Activated T-helper 1 cell treated with anti-CD3 and anti-CD28 coated beads, Interleukin-12 subunit alpha, Interleukin-12 subunit beta, Interleukin-2, Interleukin-4 antibody, amounts not matched to agents 30 ng/mL and 10 ng/mL and 1 ng/mL, durations not matched to agents 14 hours and 24 hours and 36 hours (primary cell): ENCODE results near the gene ZNF804B. TPM values are rescaled to one million over a fixed set of nuclear protein-coding genes. Genes with fewer than 3 reads are reported as not detected.

ENCODE experiments used
- DNase-seq: peaks from one replicate; pipeline ENCODE4 v3.0.0; 2021; ENCODE audit warnings: low spot score
- H3K27ac Mint-ChIP-seq: one replicate; pipeline ENCODE4 v1.8.0; 2021; ENCODE audit warnings: mild to moderate bottlenecking, mixed read lengths
- H3K27me3 Mint-ChIP-seq: one replicate; pipeline ENCODE4 v1.8.0; 2022; ENCODE audit warnings: mild to moderate bottlenecking, moderate library complexity, mixed read lengths; ENCODE audit not compliant: insufficient read depth
- H3K36me3 Mint-ChIP-seq: one replicate; pipeline ENCODE4 v1.8.0; 2021; ENCODE audit warnings: low read depth, mixed read lengths
- H3K4me1 Mint-ChIP-seq: one replicate; pipeline ENCODE4 v1.8.0; 2021; ENCODE audit warnings: low read depth, mixed read lengths
- H3K4me3 Mint-ChIP-seq: one replicate; pipeline ENCODE4 v1.8.0; 2021; ENCODE audit warnings: mild to moderate bottlenecking, moderate library complexity, mixed read lengths
- H3K9me3 Mint-ChIP-seq: one replicate; pipeline ENCODE4 v1.8.0; 2021; ENCODE audit warnings: mixed read lengths
- intact Hi-C: fragments of 100-400 bp; cut with micrococcal nuclease; formaldehyde crosslinking; loops from one replicate; pipeline ENCODE4 v1.15.1; 2024
- total RNA-seq: library from RNA; stranded (reverse); gene quantifications from 2 replicates; pipeline ENCODE4 v1.2.3, GENCODE V29; 2022

The ZNF804B gene
- total RNA-seq, 1 donor from 2014 or later = not detected

DNA sequence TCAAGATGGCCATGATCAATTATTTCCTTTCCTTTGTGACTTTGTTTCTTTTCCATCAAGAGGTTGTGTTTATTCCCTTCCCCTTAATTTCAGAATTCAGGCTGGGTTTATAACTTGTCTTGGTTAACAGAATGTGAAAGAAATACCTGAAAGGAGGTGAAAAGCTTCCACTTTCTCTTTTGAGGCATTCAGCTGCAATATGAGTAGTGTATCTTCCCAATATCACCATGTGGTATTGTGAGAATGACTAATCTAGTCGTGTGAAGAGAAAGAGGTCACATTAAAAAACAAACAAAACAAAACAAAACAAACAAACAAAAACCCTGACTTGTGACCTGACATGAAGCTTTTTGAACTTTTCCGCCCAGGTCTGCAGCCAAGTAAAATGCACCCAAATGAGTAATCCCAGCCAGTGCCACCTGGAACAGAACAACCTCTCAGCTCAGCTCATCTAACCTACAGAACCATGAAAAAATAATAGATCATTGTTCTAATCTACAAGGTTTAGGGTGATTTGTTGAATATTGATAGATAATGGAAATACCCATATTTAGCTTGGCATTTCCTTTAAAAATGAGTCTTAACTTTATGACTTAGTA is 106.9 kb downstream of the ZNF804B start:
- no peak overlapping the region for H3K27ac Mint-ChIP-seq
- DNase-seq = no peak
- intact Hi-C loops = no loop called here
- no peaks in the 10 kb centered on the region for H3K9me3 Mint-ChIP-seq
- no peaks in the 10 kb centered on the region for H3K4me1 Mint-ChIP-seq
- H3K36me3 Mint-ChIP-seq = no peaks in the 10 kb centered on the region
- H3K27me3 Mint-ChIP-seq = no peaks in the 10 kb centered on the region
- no peak overlapping the region for H3K4me3 Mint-ChIP-seq

DNA sequence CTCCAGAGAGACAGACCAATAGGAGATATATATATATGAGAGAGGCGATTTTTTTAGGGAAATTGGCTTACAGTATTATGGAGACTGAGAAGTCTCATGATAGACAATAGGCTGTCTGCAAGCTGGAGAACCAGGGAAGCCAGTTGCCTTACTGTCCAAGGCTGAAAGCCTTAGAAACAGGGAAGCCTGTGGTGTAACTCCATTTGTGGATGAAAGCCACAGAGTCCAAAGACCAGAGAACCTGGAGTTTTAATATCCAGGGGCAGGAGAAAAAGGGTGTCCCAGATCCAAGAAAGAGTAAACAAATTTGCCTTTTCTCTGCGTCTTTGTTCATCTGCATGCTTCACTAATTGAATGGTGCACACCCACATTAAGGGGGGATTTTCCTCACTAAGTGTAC is 107.7 kb downstream of the ZNF804B start:
- no peaks in the 10 kb centered on the region for H3K36me3 Mint-ChIP-seq
- H3K27ac Mint-ChIP-seq = no peak overlapping the region
- intact Hi-C loops = no loop called here

DNA sequence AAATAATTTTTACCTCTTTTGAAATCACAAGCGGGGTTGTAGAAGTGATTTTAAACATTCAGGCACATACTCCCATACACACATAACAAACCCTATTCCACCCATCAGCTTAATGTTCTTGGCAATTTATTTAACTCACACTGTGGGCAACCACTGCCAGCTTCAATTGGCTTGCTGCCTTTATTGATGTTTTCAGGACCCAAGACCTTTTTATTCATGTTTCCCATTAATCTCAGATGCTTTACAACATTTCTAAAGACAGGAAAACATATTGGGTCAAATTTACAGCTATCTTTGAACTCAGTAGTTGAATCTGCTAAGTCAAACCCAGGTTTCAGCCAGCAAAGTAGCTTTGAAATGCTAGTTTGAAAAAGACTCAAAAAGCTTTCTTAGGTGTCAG is 109.0 kb downstream of the ZNF804B start:
- intact Hi-C loops = no loop called here
- Mint-ChIP-seq H3K9me3 (no peaks in the 10 kb centered on the region), H3K4me1 (no peaks in the 10 kb centered on the region), H3K27ac (no peak overlapping the region), H3K36me3 (no peaks in the 10 kb centered on the region), H3K27me3 (no peaks in the 10 kb centered on the region), H3K4me3 (no peak overlapping the region)
- DNase-seq = no peak

More for the DNA sequence above, 107.7 kb downstream of the ZNF804B start:
- H3K27me3 Mint-ChIP-seq = no peaks in the 10 kb centered on the region
- no peaks in the 10 kb centered on the region for H3K9me3 Mint-ChIP-seq
- DNase-seq = no peak
- no peak overlapping the region for H3K4me3 Mint-ChIP-seq
- no peaks in the 10 kb centered on the region for H3K4me1 Mint-ChIP-seq

DNA sequence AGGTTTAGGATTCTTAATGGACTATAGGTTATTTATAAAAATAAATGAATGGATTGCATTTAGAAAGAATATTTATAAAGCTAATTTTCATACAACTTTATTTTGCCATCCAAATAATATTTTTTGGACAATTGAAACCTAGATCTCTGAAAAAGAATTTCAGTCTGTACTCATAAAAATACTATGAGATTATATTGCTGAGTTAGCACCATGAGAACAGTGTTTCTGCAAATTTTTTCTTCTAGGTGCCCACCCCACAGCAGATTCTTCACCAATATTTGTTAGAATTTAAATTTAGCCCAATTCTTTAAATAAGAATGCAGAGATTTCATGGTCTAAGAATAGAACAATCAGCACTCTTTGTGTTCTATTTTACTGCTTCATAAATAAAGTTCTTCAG is 121.6 kb downstream of the ZNF804B start:
- no peaks in the 10 kb centered on the region for H3K36me3 Mint-ChIP-seq
- no peaks in the 10 kb centered on the region for H3K9me3 Mint-ChIP-seq
- DNase-seq = no peak
- H3K27ac Mint-ChIP-seq = no peak overlapping the region
- intact Hi-C loops = no loop called here
- H3K27me3 Mint-ChIP-seq = no peaks in the 10 kb centered on the region
- H3K4me3 Mint-ChIP-seq = no peak overlapping the region
- no peaks in the 10 kb centered on the region for H3K4me1 Mint-ChIP-seq

DNA sequence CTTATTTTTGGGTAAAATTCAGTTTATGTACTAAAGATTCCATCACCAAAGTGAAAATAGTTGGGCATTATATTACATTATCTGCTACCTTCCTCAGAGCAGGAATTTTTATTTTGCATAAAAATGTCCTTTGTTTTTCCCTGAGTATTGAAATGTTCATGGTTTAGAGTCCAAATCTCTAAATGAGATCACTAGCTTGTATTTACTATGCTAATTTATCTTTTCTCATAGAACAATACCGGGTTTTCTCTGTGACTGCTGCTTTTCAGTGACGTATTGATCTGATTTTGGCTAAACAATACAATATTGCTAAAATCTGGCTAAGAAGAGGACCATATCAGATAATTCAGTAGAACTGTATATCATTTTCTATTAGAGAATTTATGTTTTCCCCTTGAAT is 125.6 kb downstream of the ZNF804B start:
- H3K27me3 Mint-ChIP-seq = no peaks in the 10 kb centered on the region
- intact Hi-C loops = no loop called here
- H3K4me1 Mint-ChIP-seq = no peaks in the 10 kb centered on the region
- H3K36me3 Mint-ChIP-seq = no peaks in the 10 kb centered on the region
- no peaks in the 10 kb centered on the region for H3K9me3 Mint-ChIP-seq
- no peak for DNase-seq
- H3K27ac Mint-ChIP-seq = no peak overlapping the region
- H3K4me3 Mint-ChIP-seq = no peak overlapping the region

DNA sequence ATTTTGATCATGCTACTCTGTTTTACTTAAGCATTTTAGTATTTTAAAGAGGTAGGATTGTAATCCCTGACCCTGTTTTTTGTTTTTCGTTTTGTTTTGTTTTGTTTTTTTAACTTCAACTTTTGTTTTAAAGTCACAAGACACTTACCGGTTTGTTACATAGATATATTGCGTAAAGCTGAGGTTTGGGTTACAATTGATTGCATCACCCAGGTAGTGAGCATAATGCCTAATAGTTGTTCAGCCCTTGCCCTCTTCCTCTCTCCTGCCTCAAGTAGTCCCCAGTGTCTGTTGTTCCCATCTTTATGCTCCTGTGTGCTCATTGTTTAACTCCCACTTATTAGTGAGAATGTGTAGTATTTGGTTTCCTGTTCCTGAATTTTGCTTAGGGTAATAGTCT is 129.2 kb downstream of the ZNF804B start:
- no peaks in the 10 kb centered on the region for H3K9me3 Mint-ChIP-seq
- intact Hi-C loops = no loop called here
- no peaks in the 10 kb centered on the region for H3K36me3 Mint-ChIP-seq
- no peaks in the 10 kb centered on the region for H3K27me3 Mint-ChIP-seq
- H3K4me3 Mint-ChIP-seq = no peak overlapping the region
- no peaks in the 10 kb centered on the region for H3K4me1 Mint-ChIP-seq
- no peak overlapping the region for H3K27ac Mint-ChIP-seq
- no peak for DNase-seq

DNA sequence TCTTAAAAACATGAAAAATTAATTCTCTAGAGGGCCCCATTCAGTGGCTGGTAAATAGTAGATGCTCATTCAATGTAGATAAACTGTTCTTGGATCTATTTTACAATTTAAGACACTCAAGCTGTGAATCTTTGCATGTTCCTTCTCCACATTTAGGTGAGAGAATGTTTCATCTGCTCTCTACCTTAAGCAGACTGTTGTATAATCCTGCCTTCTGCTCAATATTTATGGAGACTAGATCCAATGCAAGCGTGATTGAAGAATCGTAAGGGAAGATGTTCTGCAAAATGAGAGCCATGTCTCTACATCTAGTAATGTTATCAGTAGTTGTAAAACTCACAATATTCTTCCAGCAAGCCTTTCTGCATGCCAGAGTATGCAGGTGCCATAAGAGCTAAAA is 151.0 kb downstream of the ZNF804B start:
- DNase-seq = no peak
- Mint-ChIP-seq H3K36me3 (no peaks in the 10 kb centered on the region), H3K4me1 (no peaks in the 10 kb centered on the region), H3K27me3 (no peaks in the 10 kb centered on the region), H3K4me3 (no peak overlapping the region), H3K27ac (no peak overlapping the region), H3K9me3 (no peaks in the 10 kb centered on the region)
- intact Hi-C loops = no loop called here

DNA sequence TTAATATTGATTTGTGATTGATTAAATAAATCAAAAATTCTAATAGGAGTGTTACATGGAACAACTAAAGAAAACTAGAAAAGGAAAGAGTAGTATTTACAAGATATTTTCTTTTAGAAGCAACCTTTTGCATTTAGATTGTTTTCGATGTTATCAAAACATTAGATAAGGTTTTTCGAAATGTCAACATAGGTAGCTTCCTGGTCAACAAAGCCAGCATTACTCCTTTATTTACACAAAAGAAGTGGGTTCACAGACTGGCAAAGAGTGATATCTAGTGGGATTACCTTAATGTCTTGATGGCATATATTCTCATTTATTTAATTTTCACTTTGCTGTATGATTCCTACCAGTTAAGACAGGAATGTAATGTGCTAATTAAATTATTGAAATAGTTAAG is 153.4 kb downstream of the ZNF804B start:
- intact Hi-C loops = no loop called here
- Mint-ChIP-seq H3K4me1 (no peaks in the 10 kb centered on the region), H3K9me3 (no peaks in the 10 kb centered on the region), H3K4me3 (no peak overlapping the region), H3K27me3 (no peaks in the 10 kb centered on the region), H3K36me3 (no peaks in the 10 kb centered on the region), H3K27ac (no peak overlapping the region)
- no peak for DNase-seq

DNA sequence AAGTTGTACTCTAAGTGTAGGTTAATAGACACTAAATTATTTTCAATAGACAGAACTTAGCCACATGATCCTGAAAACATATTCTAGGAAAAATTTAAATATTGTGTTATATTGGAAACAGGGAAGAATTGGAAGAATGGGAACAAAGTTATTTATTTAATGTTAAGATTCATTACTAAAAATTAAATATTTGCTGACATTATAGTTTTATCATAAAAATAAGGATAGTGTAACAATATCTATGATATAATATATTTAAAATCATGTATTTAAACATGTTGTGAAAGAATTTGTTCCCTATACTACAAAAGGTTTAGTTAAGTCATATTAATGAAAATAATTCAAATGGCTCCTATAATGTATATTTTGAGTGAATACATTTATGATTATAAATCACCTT is 156.1 kb downstream of the ZNF804B start:
- Mint-ChIP-seq H3K4me3 (no peak overlapping the region), H3K27me3 (no peaks in the 10 kb centered on the region), H3K27ac (no peak overlapping the region), H3K4me1 (no peaks in the 10 kb centered on the region), H3K36me3 (no peaks in the 10 kb centered on the region), H3K9me3 (no peaks in the 10 kb centered on the region)
- no peak for DNase-seq
- intact Hi-C loops = no loop called here

DNA sequence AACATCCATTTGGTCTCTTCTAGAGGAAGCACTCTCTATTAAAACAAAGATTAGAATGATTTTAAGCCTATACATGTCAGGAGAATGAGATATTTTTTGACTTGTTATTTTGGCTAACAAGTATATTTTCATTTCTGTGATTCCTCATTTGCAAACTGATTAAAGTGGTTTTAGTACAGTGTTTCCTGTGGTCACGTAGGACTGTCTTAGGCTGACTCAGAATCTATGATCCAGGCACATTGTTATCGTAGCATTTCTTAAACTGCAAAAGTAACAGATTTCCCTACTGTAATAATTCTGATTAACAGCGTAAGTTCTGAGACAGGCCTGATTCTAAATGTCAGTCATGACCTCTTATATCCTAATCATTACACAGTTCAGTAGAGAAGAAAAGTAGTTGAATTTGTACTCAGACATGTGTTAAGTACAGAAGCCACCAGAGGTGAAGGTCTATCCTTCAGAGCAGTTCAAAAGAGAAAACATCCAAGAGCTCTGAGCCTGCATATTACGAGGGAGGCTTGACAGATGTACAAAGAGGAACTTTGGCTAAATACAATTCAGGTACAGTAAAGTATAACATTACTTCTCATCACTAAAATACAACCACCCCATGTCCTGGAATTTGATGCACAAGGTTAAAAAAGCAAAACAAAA is 160.1 kb downstream of the ZNF804B start:
- Mint-ChIP-seq H3K9me3 (no peaks in the 10 kb centered on the region), H3K27me3 (no peaks in the 10 kb centered on the region), H3K4me3 (no peak overlapping the region), H3K27ac (no peak overlapping the region), H3K4me1 (no peaks in the 10 kb centered on the region), H3K36me3 (no peaks in the 10 kb centered on the region)
- no peak for DNase-seq
- intact Hi-C loops = no loop called here

DNA sequence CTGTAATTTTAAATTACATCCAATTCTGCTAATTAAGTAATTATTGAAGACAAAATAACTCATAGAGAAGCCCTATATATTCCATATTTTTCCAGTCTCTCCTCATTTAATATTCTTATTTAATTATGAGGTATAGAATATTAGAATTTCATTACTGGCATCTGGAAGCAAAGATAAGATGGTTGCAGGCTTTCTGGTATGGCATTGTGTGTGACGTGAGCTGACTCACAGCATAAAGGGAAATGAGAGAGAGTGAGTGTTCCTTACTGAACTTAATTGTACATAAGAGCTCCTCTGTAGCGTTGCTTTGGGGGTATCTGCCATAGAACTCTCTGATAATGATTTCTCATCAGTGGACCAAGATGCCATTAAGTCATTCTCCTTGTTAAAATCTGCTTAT is 163.4 kb downstream of the ZNF804B start:
- no peaks in the 10 kb centered on the region for H3K36me3 Mint-ChIP-seq
- no peaks in the 10 kb centered on the region for H3K9me3 Mint-ChIP-seq
- H3K27ac Mint-ChIP-seq = no peak overlapping the region
- DNase-seq = no peak
- H3K4me3 Mint-ChIP-seq = no peak overlapping the region
- H3K4me1 Mint-ChIP-seq = no peaks in the 10 kb centered on the region
- intact Hi-C loops = no loop called here
- H3K27me3 Mint-ChIP-seq = no peaks in the 10 kb centered on the region

DNA sequence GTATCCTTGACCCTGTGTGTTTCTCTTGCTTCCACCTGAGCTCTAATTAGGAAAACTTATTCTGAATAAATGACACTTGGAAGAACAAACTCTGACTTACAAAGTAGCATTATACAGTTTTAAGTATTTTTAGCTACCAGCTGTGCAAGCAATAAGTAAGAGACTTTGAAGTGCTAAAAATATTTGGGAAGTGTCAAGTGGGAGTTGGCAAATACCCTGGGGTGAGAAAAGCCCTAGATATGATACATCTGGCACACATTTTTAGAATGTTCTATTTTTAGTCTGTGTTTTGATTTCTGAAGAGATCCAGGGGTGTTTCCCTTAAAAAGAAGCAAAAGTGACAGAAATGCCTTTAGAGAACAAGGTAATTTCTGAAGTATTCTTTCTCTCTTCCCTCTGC is 168.8 kb downstream of the ZNF804B start:
- Mint-ChIP-seq H3K4me3 (no peak overlapping the region), H3K4me1 (no peaks in the 10 kb centered on the region), H3K36me3 (no peaks in the 10 kb centered on the region), H3K27ac (no peak overlapping the region), H3K9me3 (no peaks in the 10 kb centered on the region), H3K27me3 (no peaks in the 10 kb centered on the region)
- DNase-seq = no peak
- intact Hi-C loops = no loop called here

DNA sequence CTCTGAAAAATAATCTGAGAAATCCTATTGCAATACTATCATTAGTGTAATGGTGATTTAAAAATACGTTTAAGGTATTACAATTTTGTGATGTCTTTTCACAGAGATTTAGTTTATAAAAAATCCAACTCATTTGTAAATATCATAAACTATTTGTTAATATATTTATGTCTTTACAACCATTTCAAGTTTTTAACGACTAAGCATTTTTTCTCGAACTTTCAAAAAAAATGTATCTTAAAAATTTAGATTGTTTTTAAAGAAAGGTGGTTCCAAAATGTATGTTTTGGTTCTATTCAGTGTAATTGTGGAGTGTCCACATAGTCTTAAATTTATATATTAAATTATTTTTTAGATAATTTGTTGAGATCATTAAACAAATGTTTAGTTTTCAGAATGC is 170.2 kb downstream of the ZNF804B start:
- no peak for DNase-seq
- Mint-ChIP-seq H3K4me3 (no peak overlapping the region), H3K9me3 (no peaks in the 10 kb centered on the region), H3K4me1 (no peaks in the 10 kb centered on the region), H3K36me3 (no peaks in the 10 kb centered on the region), H3K27me3 (no peaks in the 10 kb centered on the region), H3K27ac (no peak overlapping the region)
- intact Hi-C loops = no loop called here

DNA sequence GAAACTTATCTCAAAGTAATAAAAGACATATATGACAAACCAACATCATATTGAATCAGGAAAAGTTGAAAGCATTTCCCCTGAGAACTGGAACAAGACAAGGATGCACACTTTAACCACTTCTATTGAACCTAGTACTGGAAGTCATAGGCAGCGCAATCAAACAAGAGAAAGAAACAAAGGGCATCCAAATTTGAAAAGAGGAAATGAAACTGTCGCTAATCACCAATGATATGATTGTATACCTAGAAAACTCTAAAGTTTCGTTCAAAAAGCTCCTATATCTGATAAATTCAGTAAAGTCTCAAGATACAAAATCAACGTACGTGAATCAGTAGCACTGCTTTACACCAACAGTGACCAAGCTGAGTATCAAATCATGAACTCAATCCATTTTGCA is 173.8 kb downstream of the ZNF804B start:
- Mint-ChIP-seq H3K27me3 (no peaks in the 10 kb centered on the region), H3K4me1 (no peaks in the 10 kb centered on the region), H3K4me3 (no peak overlapping the region), H3K36me3 (no peaks in the 10 kb centered on the region), H3K9me3 (no peaks in the 10 kb centered on the region), H3K27ac (no peak overlapping the region)
- intact Hi-C loops = no loop called here
- DNase-seq = no peak
